GM12891 (cell line): ENCODE measurements around the gene PPM1D.

Source experiments
- POLR2A ChIP-seq: IDR thresholded peaks from 2 replicates; pipeline ENCODE4 v1.6.1; 2011; ENCODE audit warnings: low read depth, low read length, control low read depth
- TAF1 ChIP-seq: IDR thresholded peaks from 2 replicates; pipeline ENCODE4 v1.6.1; 2011; ENCODE audit warnings: low read depth, low read length, control low read depth

- TF ChIP-seq POLR2A (no peak), TAF1 (no peak)
These were observed 76.0 kb downstream of the PPM1D start for GRCh38 chr17:60675997-60676396.
